ENCODE results near the gene EMX2.

DNA sequence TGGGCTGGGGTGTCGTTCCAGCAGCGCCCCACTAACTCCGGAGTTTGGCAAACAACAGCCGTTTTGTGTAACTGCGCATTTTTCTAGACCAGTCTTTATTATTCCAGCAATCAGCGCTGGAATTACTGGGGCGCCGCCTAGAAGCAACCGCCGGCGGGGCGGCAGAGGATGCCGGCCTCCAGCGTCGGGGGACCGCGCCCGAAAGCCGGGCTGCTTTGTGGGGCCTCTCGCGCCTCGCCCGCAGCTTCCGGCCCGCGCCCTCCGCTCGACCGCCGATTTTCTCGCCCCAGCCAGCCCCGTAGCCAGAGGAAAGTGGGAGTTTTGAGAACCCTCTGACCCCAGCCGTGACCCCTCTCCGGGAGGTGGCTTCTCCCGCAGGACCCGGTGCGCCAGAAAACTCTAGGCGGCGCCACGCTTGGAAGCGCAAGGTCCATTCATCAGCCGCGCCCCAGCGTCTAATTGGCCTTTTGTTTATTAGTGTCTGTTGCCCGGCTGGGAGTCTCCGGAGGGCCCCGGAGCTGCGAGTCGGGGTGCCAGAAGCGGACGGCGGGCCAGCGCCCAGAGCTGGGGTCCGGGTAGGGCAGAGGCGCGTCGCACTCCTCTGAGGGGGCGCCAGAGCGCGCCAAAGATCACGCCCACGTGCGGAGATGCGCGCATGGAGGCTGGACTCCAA is 10.7 kb downstream of the EMX2 start:
- TF ChIP-seq, protein P1, sequence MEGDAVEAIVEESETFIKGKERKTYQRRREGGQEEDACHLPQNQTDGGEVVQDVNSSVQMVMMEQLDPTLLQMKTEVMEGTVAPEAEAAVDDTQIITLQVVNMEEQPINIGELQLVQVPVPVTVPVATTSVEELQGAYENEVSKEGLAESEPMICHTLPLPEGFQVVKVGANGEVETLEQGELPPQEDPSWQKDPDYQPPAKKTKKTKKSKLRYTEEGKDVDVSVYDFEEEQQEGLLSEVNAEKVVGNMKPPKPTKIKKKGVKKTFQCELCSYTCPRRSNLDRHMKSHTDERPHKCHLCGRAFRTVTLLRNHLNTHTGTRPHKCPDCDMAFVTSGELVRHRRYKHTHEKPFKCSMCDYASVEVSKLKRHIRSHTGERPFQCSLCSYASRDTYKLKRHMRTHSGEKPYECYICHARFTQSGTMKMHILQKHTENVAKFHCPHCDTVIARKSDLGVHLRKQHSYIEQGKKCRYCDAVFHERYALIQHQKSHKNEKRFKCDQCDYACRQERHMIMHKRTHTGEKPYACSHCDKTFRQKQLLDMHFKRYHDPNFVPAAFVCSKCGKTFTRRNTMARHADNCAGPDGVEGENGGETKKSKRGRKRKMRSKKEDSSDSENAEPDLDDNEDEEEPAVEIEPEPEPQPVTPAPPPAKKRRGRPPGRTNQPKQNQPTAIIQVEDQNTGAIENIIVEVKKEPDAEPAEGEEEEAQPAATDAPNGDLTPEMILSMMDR (tag by site-specific recombination; IDR thresholded peaks at IDR 0.05): no peak
- TF ChIP-seq ZNF747 (tag by site-specific recombination; IDR thresholded peaks at IDR 0.05) (no peak), ZNF792 (tag by site-specific recombination; IDR thresholded peaks at IDR 0.05) (no peak), IKZF3 (tag by site-specific recombination; IDR thresholded peaks at IDR 0.05) (no peak), ZBTB21 (tag by site-specific recombination; IDR thresholded peaks at IDR 0.05) (no peak), ZNF354C (tag by site-specific recombination; IDR thresholded peaks at IDR 0.05; ENCODE audit: borderline replicate concordance, low read depth) (no peak), ZNF324 (tag by site-specific recombination; IDR thresholded peaks at IDR 0.05) (no peak), ZBTB7A (tag by site-specific recombination; IDR thresholded peaks at IDR 0.05; ENCODE audit: low read depth) (no peak)
- TF ChIP-seq, protein P2, sequence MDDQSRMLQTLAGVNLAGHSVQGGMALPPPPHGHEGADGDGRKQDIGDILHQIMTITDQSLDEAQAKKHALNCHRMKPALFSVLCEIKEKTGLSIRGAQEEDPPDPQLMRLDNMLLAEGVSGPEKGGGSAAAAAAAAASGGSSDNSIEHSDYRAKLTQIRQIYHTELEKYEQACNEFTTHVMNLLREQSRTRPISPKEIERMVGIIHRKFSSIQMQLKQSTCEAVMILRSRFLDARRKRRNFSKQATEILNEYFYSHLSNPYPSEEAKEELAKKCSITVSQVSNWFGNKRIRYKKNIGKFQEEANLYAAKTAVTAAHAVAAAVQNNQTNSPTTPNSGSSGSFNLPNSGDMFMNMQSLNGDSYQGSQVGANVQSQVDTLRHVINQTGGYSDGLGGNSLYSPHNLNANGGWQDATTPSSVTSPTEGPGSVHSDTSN (CRISPR knock-in tag; IDR thresholded peaks at IDR 0.05): no peak
- TF ChIP-seq, protein P3, sequence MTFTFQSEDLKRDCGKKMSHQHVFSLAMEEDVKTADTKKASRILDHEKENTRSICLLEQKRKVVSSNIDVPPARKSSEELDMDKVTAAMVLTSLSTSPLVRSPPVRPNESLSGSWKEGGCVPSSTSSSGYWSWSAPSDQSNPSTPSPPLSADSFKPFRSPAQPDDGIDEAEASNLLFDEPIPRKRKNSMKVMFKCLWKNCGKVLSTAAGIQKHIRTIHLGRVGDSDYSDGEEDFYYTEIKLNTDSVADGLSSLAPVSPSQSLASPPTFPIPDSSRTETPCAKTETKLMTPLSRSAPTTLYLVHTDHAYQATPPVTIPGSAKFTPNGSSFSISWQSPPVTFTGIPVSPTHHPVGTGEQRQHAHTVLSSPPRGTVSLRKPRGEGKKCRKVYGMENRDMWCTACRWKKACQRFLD (tag by site-specific recombination; IDR thresholded peaks at IDR 0.05): no peak
- TF ChIP-seq, protein P4, sequence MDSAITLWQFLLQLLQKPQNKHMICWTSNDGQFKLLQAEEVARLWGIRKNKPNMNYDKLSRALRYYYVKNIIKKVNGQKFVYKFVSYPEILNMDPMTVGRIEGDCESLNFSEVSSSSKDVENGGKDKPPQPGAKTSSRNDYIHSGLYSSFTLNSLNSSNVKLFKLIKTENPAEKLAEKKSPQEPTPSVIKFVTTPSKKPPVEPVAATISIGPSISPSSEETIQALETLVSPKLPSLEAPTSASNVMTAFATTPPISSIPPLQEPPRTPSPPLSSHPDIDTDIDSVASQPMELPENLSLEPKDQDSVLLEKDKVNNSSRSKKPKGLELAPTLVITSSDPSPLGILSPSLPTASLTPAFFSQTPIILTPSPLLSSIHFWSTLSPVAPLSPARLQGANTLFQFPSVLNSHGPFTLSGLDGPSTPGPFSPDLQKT (IDR thresholded peaks at IDR 0.05; ENCODE audit: borderline replicate concordance, low read depth, low read length): no peak

All from HEK293 (cell line).